Retina (tissue), 1 donor: ENCODE measurements around the gene RDH8.

Experiments used
- DNase-seq: peaks from one replicate; pipeline ENCODE4 v3.0.0-alpha.2; 2016

The RDH8 gene, protein sequence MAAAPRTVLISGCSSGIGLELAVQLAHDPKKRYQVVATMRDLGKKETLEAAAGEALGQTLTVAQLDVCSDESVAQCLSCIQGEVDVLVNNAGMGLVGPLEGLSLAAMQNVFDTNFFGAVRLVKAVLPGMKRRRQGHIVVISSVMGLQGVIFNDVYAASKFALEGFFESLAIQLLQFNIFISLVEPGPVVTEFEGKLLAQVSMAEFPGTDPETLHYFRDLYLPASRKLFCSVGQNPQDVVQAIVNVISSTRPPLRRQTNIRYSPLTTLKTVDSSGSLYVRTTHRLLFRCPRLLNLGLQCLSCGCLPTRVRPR

DNA sequence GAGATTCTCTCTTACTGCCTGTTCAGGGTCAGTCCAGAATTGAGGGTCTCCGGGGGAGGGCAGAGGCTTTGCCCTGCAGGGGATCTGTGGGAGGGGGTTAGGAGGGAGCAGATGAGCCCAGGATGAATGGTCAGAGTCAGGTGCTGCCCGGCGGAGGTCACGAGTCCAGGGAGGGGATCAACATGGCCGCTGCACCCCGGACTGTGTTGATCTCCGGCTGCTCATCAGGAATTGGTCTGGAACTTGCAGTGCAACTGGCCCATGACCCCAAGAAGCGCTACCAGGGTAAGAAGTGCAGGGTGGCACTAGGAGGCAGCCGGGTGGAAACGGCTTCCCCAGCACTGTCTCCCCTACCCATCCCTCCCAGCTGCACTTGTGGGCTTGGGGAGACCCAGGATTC, at the start of gene RDH8:
TSS of gene RDH8 (plus strand) at position 168 of the 400 bp plus-strand sequence. CDS start at position 183, 15 bp downstream.
- no peak for DNase-seq

DNA sequence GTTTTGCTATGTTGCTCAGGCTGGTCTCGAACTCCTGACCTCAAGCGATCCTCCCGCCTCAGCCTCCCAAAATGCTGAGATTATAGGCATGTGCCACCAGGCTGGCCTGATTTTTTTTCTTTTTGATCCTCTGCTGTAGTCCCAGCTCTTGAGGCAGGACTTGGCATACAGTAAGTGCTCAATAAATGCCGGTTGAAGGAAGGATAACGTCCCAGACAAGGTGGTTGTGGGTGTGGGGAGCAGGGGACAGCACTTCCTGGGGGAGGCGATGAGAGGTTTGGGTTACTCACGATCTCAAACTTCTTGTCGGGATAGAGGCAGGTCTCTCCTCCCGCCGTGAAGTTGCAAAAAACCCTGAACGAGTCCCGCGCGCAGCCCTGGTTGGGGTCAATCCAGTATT, 47.3 kb upstream of the RDH8 start:
- DNase-seq, result no peak

DNA sequence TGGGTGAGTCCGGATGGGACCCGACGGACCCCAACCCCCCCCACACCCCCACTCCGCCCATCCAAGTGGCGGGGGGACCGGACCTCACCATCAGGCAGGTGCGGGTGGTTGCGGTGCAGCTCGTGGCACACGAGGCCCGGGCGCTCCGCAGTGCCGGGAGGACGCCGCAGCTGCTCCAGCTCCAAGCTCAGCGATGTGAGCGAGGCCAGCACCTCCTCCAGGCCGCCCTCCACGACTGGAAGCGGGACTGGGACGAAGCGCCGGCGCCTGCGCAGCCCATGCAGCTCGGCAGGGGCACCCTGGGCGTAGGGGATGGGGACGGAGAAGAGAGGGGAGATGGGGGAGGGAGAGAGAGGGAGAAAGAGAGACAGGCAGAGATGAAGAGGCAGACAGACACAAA, 46.8 kb upstream of the RDH8 start:
- no peak for DNase-seq

GRCh38 chr19:9967326-9967725, 46.0 kb upstream of the RDH8 start:
- DNase-seq, result no peak

DNA sequence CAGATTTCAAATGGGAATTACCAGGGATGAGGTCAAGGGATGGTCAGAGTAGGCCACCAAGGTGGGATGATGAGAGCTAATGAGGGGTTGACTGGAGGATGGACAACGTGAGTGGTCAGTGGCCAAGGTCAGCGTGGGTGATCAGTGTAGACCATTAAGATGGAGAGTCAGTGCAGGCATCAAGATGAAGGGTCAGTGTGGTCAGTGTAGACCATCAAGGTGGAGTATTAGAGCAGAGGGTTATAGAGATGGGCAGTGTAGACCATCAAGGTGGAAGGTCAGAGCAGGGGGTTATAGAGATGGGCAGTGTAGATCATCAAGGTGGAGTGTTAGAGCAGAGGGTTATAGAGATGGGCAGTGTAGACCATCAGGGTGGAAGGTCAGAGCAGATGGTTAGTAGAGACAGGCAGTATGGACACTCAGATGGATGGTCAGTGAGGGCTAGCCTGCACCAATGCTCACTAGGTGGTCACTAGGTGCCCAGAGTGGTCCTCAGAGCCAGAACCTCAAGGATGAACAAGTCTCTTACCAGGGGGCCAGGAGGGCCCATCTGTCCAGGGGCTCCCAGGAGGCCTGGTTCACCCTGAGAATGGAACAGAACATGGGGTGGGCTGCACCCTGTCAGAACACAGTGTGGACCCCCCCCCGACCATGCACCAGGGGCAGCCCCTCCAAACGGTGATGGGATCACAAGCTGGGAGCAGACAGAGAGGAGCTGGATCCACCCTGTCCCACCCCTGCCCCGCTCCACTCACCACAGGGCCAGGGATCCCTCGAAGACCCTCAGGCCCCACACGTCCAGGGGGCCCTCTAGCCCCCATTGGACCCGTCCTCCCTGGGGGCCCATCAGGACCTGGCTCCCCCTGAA, 44.2 kb upstream of the RDH8 start:
- DNase-seq, result no peak

GRCh38 chr19:9969688-9969975, 43.7 kb upstream of the RDH8 start:
- no peak for DNase-seq

DNA sequence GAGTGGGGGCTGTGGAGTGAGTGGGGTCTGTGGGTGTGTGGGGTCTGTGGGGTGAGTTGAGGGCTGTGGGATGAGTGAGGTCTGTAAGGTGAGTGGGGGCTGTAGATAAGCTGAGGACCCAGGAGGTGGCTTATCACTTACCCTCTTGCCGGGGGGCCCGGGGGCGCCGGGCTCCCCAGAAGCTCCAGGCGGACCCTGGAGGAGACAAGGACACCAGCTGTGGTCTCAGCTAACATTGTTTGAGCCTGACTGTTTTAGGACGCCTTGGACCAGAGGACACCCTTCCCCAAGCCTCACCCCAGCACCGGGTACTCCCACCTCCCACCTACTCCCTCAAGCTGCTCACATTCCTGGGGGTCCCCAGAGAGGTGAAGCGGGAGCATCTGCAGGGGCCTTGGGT, 42.8 kb upstream of the RDH8 start:
- no peak for DNase-seq

- DNase-seq, result no peak
Measured at GRCh38 chr19:9971166-9971897, 42.0 kb upstream of the RDH8 start.

- DNase-seq, result no peak
Measured at GRCh38 chr19:9972103-9972502, 41.2 kb upstream of the RDH8 start.

DNA sequence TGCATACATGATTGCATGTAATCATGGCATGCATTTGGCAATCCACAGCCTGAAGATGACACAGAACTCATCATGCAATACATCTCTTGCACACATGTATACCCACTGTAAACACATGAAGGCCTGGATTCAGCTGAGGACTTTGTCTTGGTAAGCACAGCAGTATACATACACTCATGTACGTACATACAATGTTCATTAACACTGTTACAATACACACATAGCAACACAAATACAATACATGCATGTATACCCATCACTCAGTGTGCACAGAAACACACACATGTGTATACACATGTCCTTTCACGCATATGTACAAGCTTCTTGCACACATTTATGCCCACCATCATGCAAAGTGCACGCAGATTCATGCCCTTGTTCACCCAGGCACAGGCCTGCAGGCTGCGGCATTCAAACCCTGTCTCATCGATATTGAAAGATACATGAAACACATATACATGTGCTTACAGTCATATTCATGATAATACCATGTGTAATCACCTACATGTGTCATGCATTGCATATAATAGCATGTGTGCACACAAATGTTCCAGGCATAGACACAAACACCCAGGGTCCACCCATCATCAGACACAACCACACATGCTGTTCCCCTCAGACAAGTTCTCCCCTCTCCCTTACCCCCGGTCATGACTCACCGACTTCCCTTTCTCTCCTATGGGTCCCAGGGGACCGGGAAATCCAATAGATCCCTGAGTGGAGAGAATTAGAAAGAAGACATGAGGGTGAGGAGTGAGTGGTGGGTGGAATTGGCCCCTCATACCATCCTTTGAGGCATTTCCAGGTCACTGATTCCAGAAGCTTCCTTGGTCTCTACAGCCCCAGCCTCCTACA, 31.6 kb upstream of the RDH8 start:
- DNase-seq, result no peak

DNA sequence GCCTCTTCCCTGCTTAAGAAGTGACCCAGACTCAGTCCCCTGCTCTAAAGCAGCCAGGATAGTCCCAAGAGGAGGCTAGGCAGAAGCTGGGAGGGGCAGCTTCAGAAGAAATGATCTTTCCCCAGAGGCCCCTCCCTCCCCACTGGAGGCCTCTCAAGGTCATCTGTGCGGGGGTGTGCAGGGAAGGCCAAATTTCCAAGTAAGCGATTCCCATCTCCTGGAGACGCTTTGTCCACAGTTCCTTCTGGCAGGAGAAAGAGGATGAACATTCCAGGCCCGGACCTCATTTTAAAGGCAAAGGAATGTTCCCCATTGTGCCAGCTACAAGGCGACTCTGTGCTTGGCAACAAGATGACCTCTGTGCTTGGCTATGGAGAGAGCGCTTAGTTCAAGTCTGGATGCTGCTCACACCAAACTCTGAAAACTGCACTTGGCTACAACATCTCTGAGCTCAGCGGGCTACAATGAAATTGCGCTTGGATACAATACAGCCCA, 26.4 kb upstream of the RDH8 start:
- no peak for DNase-seq

GRCh38 chr19:9989504-9989903, 23.8 kb upstream of the RDH8 start:
- no peak for DNase-seq

DNA sequence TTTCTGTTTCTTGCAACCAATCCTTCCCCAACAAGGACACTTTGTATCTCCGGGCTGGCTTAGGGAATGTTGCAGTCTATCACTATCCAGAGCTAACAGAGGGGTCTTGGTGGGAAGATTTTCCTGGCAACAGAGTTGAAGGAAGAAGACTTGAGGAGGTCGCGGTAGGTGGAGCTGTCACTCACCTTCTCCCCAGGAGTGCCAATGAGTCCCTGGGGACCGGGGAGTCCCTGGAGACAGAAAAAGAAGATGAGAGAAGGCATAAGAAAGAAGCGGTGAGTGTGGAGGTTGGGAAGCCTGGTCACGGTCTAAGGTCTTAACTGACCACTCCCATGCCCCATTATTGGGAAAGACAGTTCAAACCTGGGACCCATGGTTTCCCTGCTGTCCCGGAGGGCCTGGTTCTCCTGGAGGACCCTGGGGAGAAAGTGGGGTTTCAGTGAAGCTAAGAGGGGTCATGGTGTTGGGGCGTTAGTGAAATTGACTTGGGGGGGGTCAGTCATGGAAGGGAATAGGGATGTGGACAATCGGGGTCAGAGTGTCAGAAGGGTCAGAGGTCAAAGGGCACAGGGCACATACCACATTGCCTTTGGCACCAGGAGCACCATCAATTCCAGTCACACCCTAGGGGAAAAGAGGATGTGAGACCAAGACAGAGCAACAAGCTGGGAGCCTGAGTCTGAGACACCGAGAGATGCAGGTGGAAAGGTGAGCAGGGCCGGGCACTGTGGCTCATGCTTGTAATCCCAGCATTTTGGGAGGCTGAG, 21.7 kb upstream of the RDH8 start:
- no peak for DNase-seq

DNA sequence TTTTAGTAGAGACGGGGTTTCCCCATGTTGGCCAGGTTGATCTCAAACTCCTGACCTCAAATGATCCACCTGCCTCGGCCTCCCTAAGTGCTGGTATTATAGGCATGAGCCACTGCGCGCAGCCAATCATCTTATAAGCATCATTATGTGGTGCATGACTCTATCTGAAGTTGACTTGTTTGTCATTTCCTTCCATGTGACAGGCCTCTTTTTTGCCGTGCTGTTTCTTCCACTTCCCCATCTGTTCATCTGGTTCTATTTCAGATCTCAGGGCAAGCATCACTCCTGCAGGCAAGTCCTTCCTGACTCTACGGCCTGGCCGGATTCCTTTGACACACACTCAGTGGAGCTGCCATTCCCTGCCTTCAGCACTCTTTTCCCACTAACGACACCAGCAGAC, 18.2 kb upstream of the RDH8 start:
- no peak for DNase-seq

GRCh38 chr19:9995999-9996398, 17.3 kb upstream of the RDH8 start:
- no peak for DNase-seq

GRCh38 chr19:9996541-9996940, 16.7 kb upstream of the RDH8 start:
- DNase-seq, result no peak

DNA sequence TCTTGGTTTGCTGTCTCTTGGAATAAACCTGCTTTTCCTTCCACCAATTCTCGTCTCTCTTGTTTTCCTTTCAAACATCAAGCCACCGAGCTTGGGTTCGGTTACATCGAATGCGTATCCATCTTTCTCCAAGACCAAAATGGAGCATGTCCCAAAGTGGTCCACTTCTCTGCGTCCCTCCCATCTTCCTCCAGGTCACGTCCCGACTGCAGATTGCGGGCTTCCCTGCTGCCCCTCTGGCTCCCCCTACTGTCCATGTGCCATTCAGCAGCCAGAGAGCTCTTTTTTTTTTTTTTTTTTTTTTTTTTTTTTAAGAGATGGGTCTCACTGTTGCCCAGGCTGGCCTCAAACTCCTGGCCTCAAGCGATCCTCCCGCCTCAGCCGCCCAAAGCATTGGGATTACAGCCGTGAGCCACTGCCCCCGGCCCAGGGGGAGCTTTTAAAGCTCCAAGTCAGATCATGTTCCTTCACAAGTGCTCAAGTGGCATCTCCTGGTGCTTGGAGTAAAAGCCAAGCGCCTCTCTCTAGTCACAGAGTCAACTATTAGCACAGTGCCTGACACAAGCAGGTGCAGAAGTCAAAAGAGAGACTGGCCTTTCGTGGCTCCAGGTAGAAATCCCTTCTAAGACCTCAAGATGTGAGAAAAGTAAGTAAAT, 13.0 kb upstream of the RDH8 start:
- DNase-seq, result peak; percentile 80

DNA sequence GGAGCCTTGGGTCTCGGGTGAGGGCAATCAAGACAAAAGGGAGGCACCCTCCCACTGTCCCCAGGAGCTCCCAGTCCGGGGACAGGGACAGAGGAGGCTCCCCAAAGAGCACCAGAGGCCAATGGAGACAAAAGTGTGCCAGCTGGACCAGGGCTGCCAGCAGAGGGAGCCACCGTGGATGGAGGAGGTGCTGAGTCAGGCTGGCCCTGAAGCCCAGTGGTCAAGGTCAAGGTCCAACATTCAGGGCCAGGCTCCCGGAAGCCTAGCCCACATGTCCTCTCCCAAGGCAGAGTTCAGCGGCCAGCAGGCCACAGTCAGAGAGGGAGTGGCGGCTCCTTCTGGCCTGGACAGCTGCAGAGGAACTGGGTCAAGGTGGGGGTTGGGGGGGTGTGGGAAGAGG, 11.4 kb upstream of the RDH8 start:
- DNase-seq, result no peak

DNA sequence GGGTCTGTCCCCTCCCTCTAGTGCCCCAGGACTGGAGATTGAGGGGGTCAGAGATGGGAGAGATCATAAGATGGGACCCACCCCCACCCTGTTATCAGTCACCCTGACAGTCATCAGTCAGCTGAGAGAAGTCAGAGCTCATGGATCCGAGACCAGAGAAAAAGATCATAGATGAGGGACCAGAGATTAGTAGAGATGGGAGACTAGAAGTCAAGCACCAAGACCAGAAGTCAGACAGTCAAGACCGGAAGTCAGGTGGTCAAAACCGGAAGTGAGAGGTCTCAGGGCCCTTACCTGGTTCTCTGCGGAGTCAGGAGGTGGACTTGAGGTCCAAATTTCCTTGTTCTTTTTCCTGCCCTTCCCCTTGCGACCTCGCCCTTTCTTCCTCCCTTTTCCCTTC, 10.0 kb upstream of the RDH8 start:
- no peak for DNase-seq

DNA sequence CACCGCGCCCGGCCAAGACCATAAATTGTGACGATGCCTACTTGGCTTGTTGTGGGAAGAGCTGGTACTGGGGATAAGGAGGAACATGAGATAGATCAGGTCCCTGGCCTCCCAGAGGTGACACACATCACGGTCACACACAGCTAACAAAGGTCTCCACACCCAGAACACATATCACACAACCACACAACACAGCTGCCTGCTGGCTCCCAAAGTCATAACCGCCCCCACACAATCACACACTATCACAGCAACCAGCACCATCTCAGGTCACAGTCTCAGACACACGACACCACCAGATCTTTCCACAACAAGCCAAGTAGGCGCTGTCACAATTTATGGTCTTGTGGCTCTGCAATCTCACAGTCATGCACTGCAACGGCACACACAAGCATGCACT, 8.7 kb upstream of the RDH8 start:
- DNase-seq, result no peak

DNA sequence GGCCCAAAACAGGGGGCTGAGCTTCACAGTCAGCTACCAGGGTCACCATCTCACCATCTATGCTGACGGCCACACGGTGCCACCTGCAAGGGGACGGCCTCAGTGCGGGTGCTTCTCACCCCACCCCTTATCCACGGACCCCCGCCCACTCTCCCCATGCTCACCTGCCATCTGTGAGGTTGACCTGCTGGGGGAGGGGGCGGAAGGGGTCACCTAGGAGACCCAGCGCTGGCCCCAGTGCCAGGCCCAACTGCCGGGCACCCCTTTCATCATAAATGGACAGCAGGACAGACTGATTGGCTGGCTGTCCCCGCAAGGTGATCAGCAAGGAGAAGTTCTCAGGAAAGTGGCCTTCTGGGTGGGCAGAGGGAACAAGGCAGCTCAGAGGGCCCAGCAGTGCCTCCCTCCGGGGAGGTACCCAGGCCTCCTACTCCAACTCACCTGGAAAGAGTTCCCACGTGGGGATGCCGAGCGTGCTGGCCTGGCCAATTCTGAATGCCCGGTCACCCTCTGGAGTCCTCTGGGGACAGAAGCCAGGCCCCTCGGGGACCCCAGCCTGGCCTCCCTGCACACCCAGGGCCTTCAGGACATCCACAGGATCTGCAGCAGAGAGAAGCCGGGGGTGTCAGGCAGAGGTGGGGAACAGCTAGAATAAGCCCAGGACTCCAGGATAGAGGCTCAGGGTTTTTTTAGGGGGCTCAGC, 7.5 kb upstream of the RDH8 start:
- DNase-seq, result no peak
